Astrocyte of the cerebellum (primary cell): ENCODE results near the gene FOXN3.

ENCODE experiments used
- DNase-seq: peaks from one replicate; pipeline ENCODE4 v3.0.0-alpha.2; 2011; ENCODE audit warnings: low read depth
- H3K4me3 ChIP-seq: 2 replicates; pipeline ENCODE4 v1.5.1; 2011; ENCODE audit warnings: mild to moderate bottlenecking, low read depth, low read length, moderate library complexity
- CTCF ChIP-seq: IDR thresholded peaks from 2 replicates; pipeline ENCODE4 v1.5.1; 2012; ENCODE audit warnings: low read length, low read depth, moderate library complexity, mild to moderate bottlenecking; ENCODE audit errors: missing control alignments
- in situ Hi-C: cut with HindIII; loops from 2 replicates; pipeline ENCODE4 v1.10.0; 2017; ENCODE audit warnings: low sequenced_read_pairs

Gene FOXN3

GRCh38 chr14:89171168-89171567, 245.9 kb downstream of the FOXN3 start:
- in situ Hi-C loops, result no loop called here
- H3K4me3 ChIP-seq, result no peak overlapping the region
- TF ChIP-seq CTCF, result no peak
- no peak for DNase-seq

- no peak for TF ChIP-seq CTCF
- DNase-seq, result no peak
- H3K4me3 ChIP-seq, result no peak overlapping the region
- in situ Hi-C loops, result no loop called here
Observed at GRCh38 chr14:89167705-89168104, 249.3 kb downstream of the FOXN3 start.

- DNase-seq, result no peak
- no peak for TF ChIP-seq CTCF
- H3K4me3 ChIP-seq, result no peak overlapping the region
- in situ Hi-C loops, result no loop called here
Observed at GRCh38 chr14:89166633-89167032, 250.4 kb downstream of the FOXN3 start.

- no peak for DNase-seq
- TF ChIP-seq CTCF, result no peak
- no peak overlapping the region for H3K4me3 ChIP-seq
- in situ Hi-C loops, result no loop called here
Observed at GRCh38 chr14:89165189-89166181, 251.5 kb downstream of the FOXN3 start.

GRCh38 chr14:89164168-89165073, 252.6 kb downstream of the FOXN3 start:
- in situ Hi-C loops, result no loop called here
- DNase-seq, result no peak
- no peak overlapping the region for H3K4me3 ChIP-seq
- no peak for TF ChIP-seq CTCF

- TF ChIP-seq CTCF, result no peak
- no peak overlapping the region for H3K4me3 ChIP-seq
- DNase-seq, result no peak
- in situ Hi-C loops, result no loop called here
Observed at GRCh38 chr14:89163031-89163636, 253.9 kb downstream of the FOXN3 start.
